NCI-H2107 treated with DMSO at 0.1 percent for 48 hours (cell line): Measurements from ENCODE around the gene KIF19.
"Not testable (repeated sequence)": the region's sequence is repeated elsewhere in the genome, so short reads cannot be mapped to it uniquely, and the experiment has no call there.

Source experiments
- DNase-seq: peaks from one replicate; lab custom pipeline; 2025; ENCODE audit not compliant: unreplicated experiment; lab: John Stamatoyannopoulos, UW

KIF19 gene

DNA sequence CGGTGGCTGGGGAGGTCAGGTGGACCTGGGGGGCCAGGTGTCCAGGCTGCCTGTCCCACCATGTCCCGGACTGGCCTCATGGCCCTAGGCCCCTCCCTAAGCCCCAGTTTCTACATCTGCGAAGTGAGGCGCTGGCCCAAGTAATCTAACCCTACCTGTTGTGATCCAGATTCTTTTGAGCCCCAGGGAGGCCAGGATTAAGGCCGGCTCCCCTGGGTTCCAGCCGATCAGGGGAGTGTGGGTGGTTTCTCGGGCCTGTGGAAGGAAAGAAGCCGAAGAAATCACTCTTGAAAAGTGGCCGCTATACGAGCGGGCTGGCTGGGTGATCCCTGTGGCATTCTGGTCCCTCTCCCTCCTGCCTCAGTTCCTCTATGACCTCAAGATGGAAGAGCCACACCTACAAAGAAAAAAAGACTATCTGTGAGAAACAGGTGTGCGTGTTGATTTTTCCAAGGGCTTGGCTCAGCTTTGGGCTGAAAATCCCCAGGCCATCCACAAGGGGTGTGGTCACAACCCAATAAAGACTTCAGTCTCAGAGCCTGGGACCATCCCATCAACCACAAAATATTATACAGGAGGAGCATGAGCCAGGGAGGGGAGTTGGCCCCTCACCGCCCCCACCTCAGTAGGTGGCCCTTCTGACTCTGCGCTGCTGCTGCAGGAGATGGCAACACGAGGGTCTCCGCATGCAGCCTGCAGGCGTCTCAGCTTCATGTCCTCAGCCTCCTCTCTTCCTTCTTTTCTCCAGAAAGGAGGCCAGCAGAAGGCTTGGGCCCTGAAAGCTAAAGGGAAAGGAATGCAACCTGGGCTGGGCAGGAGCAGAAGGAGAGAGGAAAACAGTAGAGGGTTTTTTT, 61.6 kb downstream of the KIF19 start:
- DNase-seq, result no peak

DNA sequence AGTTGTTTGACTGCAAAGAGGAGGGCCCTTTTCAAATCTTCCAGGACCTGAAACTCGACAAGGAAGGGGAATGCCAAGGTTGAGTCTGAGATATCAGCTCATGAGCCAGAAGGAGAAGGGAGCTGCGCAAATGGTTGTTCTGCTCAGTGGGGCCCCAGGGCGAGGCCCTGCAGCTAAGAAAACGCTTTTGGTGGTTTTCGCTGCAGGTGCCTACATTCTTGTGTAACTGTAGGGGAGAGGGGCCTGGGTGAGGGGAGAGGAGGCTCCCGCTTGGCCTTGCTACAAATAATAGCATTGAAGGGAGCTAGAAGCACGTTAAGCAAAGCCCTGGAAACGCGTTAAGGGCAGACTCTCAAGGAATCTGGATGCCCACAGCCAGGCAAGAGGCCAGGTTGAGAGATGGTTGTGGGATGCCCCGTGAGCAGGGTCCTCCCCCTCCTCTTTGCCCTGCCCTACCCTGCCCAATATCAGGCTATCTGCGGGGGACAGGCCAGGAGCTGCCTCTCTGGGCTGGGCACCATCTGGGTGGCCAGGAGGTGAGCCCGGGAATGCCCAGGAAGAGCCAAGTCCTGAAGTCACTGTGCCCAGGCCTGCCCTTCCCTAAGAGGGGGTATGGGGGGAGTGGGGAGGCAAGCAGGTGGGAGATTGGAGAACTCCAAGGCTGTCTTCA, 63.2 kb downstream of the KIF19 start:
- DNase-seq, result no peak

DNA sequence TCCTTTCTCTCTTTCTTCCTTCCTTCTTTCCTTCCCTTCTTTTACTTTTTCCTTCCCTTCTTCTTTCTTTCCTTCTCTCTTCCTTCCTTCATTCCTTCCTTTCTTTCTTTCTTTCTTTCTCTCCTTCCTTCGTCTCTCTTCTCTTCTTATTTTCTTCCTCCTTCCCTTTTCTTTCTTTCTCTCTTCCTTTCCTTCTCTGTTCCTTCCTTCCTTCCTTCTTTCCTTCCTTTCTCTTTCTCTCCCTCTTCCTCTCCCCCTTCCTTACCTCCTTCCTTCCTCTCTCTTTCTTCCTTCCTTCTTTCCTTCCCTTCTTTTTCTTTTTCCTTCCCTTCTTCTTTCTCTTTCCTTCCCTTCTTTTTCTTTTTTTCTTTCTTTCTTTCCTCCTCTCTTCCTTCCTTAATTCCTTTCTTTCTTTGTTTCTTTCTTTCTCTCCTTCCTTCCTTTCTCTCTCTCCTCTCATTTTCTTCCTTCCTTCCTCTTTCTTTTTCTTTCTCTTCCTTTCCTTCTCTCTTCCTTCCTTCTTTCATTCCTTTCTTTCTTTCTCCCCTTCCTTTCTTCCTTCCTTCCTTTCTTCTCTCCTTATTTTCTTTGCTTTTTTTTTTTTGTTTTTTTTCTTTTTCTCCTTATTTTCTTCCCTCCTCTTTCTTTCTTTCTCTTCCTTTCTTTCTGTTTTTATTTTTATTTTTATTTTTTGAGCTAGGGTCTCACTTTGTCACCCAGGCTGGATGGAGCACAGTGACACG, 64.1 kb downstream of the KIF19 start:
- no peak for DNase-seq

- DNase-seq, result no peak
Measured at GRCh38 chr17:74390680-74391653, 64.9 kb downstream of the KIF19 start.

DNA sequence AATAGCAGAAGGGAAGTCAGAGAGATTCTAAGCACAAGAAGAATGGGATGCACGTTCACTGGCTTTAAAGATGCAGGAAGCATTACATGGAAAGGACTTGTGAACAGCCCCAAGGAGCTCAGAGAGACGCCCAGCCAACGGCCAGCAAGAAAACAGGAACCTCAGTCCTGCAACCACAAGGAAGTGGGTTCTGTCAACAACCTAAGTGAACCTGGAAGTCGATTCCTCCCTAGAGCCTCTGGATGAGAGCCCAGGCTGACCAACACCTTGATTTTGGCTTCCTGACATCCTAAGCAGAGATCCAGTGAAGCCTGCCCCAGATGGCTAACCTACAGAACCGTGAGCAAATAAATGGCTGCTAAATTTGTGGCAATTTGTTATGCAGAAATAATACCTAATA, 65.7 kb downstream of the KIF19 start:
- DNase-seq, result no peak

GRCh38 chr17:74392848-74393247, 66.8 kb downstream of the KIF19 start:
- no peak for DNase-seq

DNA sequence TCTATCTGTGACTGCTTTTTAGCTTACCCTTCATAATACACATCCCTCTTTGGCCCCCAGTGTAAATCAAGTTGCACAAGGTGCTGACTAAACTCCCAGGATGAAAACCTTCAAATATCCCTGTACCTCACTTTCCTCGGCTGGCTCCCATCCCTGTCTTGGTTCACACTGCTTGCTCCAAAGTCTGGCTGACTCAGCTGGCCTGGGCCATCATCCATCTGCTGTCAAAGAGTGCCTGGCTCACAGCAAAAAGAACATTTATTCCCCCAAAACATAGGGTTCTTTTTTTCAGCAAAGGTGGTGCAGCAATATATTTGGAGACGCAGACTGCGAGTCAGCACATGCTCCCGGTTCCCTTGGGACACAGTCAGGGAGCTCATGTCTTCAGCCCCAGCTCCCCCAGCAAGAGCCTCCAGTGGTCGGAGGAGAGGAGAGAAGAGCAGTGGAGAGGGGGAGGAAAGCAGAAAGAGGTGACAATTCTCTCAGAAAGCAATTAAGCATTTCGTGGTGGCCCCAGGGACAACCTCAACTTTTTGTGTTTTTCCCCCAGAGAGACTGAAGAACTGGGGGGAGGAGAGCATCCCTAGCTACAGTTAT, 67.4 kb downstream of the KIF19 start:
- DNase-seq, result no peak

DNA sequence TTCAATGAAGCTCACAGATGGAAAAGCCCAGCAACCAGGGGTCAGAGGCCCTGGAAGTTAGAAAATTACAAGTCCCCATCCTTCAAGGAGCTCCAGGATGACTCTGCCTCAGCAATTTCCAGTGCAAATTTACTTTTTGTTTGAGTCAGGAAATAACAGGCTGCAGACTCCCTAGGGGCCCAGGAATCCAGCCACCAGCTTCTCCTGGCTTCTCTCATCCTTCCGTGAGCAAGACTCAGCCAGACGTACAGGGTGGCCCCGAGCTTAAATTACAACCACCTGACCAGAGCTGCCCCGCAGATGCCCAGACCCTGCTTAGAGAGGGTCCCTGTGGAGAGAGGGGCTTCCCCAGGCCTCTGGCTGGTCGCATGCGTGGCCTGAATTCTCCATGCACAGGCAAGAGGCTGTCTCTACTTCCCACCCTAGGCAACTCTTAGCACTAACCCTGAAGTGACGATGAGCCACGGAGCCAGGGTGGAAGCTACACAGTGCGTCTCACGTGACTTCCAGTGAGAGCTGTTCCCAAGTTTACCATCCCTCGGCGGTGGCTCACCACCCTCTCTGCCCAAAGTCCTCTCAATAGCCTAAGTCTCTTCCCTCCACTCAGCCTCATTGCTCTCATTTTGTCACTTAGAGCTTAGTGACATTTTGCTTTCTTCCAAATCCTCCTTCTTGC, 68.4 kb downstream of the KIF19 start:
- DNase-seq, result no peak

- DNase-seq, result no peak
Measured at GRCh38 chr17:74394977-74395376, 69.0 kb downstream of the KIF19 start.

- DNase-seq, result no peak
Measured at GRCh38 chr17:74396567-74396966, 70.5 kb downstream of the KIF19 start.

DNA sequence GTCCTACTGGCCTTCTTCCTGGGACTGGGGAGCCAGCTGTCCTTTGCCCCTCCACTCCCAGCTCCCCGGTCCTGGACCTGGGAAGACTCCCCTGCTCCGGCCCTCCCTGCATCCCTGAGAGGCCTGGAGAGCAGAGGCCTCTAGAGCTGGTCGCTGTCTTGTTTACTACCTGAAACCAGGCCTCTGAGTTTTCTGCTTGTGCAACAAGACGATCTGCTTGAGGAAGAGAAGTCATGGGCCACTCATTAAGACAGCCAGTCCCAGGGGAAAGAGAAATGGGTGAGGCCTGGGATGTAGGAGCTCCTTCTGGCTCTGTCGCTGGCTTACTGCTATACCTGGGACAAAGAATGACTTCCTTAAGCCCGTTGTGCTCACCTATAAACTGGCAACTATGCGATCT, 76.0 kb downstream of the KIF19 start:
- DNase-seq, result no peak

- DNase-seq, result no peak
Measured at GRCh38 chr17:74403512-74404137, 77.6 kb downstream of the KIF19 start.

GRCh38 chr17:74404218-74404617, 78.2 kb downstream of the KIF19 start:
- DNase-seq, result no peak

GRCh38 chr17:74404789-74405188, 78.8 kb downstream of the KIF19 start:
- DNase-seq, result no peak

- not testable (repeated sequence) for DNase-seq
Measured at GRCh38 chr17:74405311-74405710, 79.3 kb downstream of the KIF19 start.
